HepG2 (cell line): ENCODE data around the gene OCLN. TPM values are rescaled to one million over a fixed set of nuclear protein-coding genes. Genes with fewer than 3 reads are reported as not detected.

ENCODE experiments used
- ASH2L ChIP-seq: fragments of 300-600, 200-600 bp; sonication (generic); IDR thresholded peaks from 2 replicates; pipeline ENCODE4 v1.7.0; 2017; ENCODE audit warnings: low read depth, mild to moderate bottlenecking, moderate library complexity, mixed read lengths, low read length; ENCODE audit not compliant: insufficient read length
- BCL6 ChIP-seq: IDR thresholded peaks from 2 replicates; pipeline ENCODE4 v1.6.1; 2016; ENCODE audit warnings: missing genetic modification reagents, missing compliant biosample characterization
- CEBPB ChIP-seq: IDR thresholded peaks from 2 replicates; pipeline ENCODE4 v1.6.1; 2011; ENCODE audit warnings: low read depth, low read length, improper control_type of control experiment, borderline replicate concordance
- DPF2 ChIP-seq: sonication (generic); formaldehyde crosslinking; IDR thresholded peaks from 2 replicates; pipeline ENCODE4 v1.4.0; 2020; ENCODE audit warnings: mild to moderate bottlenecking, low read depth, missing genetic modification reagents, borderline replicate concordance
- EP300 ChIP-seq, 3 experiments: sonication (generic) in 1 of 3; formaldehyde crosslinking in 1 of 3; IDR thresholded peaks; 2 replicates each; pipeline versions ENCODE4 v1.5.1 to v1.6.1; 2011 to 2020; ENCODE audit warnings: low read depth in 2 of 3, low read length in 2 of 3, borderline replicate concordance in 1 of 3, improper control_type of control experiment in 1 of 3, mild to moderate bottlenecking in 1 of 3, missing genetic modification reagents in 1 of 3, moderate library complexity in 1 of 3
- ETV6 ChIP-seq: sonication (generic); formaldehyde crosslinking; conservative IDR thresholded peaks from 2 replicates; pipeline ENCODE4 v1.4.0; 2020; ENCODE audit warnings: missing genetic modification reagents
- GATA4 ChIP-seq: sonication (generic); IDR thresholded peaks from 2 replicates; pipeline ENCODE4 v1.6.1; 2016; ENCODE audit warnings: antibody characterized with exemption, low read depth, borderline replicate concordance
- GATAD2A ChIP-seq: IDR thresholded peaks from 2 replicates; pipeline ENCODE4 v1.6.1; 2016
- IKZF4 ChIP-seq: sonication (generic); formaldehyde crosslinking; IDR thresholded peaks from 2 replicates; pipeline ENCODE4 v1.5.1; 2020; ENCODE audit warnings: borderline replicate concordance, mild to moderate bottlenecking, low read depth, missing genetic modification reagents; ENCODE audit errors: not compliant biosample characterization
- MIER3 ChIP-seq: IDR thresholded peaks from 2 replicates; pipeline ENCODE4 v1.6.1; 2016; ENCODE audit warnings: missing compliant biosample characterization, borderline replicate concordance
- MIXL1 ChIP-seq: IDR thresholded peaks from 2 replicates; pipeline ENCODE4 v1.6.1; 2016
- NCOA2 ChIP-seq: sonication (generic); formaldehyde crosslinking; IDR thresholded peaks from 2 replicates; pipeline ENCODE4 v1.8.0; 2022; ENCODE audit warnings: inconsistent platforms
- NCOR1 ChIP-seq: fragments of 200-600 bp; sonication (generic); IDR thresholded peaks from 2 replicates; pipeline ENCODE4 v1.7.0; 2017; ENCODE audit warnings: antibody characterized with exemption, low read length, borderline replicate concordance
- PHF21A ChIP-seq: sonication (generic); formaldehyde crosslinking; IDR thresholded peaks from 2 replicates; pipeline ENCODE4 v1.5.0; 2020; ENCODE audit warnings: mild to moderate bottlenecking, missing genetic modification reagents
- PPARG ChIP-seq: conservative IDR thresholded peaks from 2 replicates; pipeline ENCODE4 v1.6.1; 2016; ENCODE audit warnings: missing biosample characterization, missing genetic modification reagents
- RFX1 ChIP-seq: fragments of 450-650 bp; IDR thresholded peaks from 2 replicates; pipeline ENCODE4 v1.6.1; 2017
- RXRB ChIP-seq: IDR thresholded peaks from 2 replicates; pipeline ENCODE4 v1.6.1; 2016; ENCODE audit warnings: borderline replicate concordance, missing genetic modification reagents, missing compliant biosample characterization
- SALL1 ChIP-seq: sonication (generic); formaldehyde crosslinking; IDR thresholded peaks from 2 replicates; pipeline ENCODE4 v1.8.0; 2022; ENCODE audit warnings: mild to moderate bottlenecking, missing genetic modification reagents
- XBP1 ChIP-seq: sonication (generic); formaldehyde crosslinking; IDR thresholded peaks from 2 replicates; pipeline ENCODE4 v1.5.0; 2020; ENCODE audit warnings: missing genetic modification reagents
- ZNF331 ChIP-seq: sonication (generic); formaldehyde crosslinking; IDR thresholded peaks from 2 replicates; pipeline ENCODE4 v1.4.0; 2020; ENCODE audit warnings: missing genetic modification reagents
- ZNF460 ChIP-seq: sonication (generic); formaldehyde crosslinking; IDR thresholded peaks from 2 replicates; pipeline ENCODE4 v1.5.1; 2020; ENCODE audit warnings: missing genetic modification reagents, mild to moderate bottlenecking, borderline replicate concordance
- ZNF512 ChIP-seq: sonication (generic); formaldehyde crosslinking; IDR thresholded peaks from 2 replicates; pipeline ENCODE4 v1.4.0; 2020; ENCODE audit warnings: mild to moderate bottlenecking, missing genetic modification reagents
- polyA plus RNA-seq, 8 experiments: library from polyadenylated mRNA; depleted of rRNA in 3 of 8; stranded (reverse) in 7 of 8; unstranded in 1 of 8; fragments of >200 nt; fragmentation: Illumina TruSeq in 4 of 8; extraction: Trizol in 4 of 8; gene quantifications; 2 replicates each; pipeline versions ENCODE4 v1.2.1 to v1.2.3, GENCODE V29; 2011 to 2016; ENCODE audit warnings: low read depth in 4 of 8, missing spikeins in 1 of 8, mixed read lengths in 1 of 8; ENCODE audit not compliant: insufficient read depth in 1 of 8
- total RNA-seq, 5 experiments: library from RNA; depleted of rRNA; stranded (reverse); fragments of >200 nt; fragmentation: Illumina TruSeq; extraction: Trizol; gene quantifications; 2 replicates each; pipeline ENCODE4 v1.2.3, GENCODE V29; 2016; ENCODE audit warnings: low read depth in 1 of 5
- TF ChIP-seq, protein P1 (sequence below): sonication (generic); formaldehyde crosslinking; IDR thresholded peaks from 2 replicates; pipeline ENCODE4 v1.4.0; 2020; ENCODE audit warnings: missing genetic modification reagents

The OCLN gene
- total and polyA plus RNA-seq, 2 of the 13 experiments (the other 11 are each of a cell fraction or from before 2014, with no cell fraction given), result 24.1 to 34.8 TPM

DNA sequence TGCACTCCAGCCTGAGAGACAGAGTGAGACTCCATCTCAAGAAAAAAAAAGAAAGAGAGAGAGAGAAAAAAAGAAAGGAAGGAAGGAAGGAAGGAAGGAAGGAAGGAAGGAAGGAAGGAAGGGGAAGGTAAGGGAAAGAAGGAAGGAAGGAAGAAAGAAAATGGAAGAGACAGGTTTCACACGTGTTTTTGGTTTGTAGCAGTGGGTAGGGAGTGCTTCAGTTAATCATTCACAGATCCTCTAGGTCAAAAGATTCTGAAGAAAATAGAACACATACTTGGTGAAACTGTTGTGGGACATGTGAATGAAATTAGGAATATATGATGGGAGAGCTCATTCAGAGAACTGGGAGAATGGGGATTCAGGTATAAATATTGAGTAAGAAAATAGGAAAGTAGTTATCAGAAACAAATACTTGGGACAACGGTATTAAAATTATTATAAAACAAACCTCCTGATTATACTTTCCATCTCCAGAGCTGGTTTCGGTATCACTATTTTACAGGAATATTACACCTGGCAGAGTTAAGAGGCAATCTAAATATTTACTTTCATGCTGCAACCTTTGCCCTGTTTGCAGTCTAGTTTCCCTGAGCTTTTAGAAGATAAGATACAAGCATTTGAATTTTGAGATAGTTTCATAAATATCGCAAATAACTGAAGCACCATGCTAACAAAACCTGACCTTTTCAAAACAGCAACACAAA lies 40.5 kb upstream of the OCLN start (continued):
- TF ChIP-seq ASH2L (peak; percentile 74), NCOA2 (CRISPR knock-in tag) (peak; percentile 87), ZNF512 (peak; percentile 88; the same call in 1 of the 2 replicates), NCOR1 (peak; percentile 51; the same call in 1 of the 2 replicates), SALL1 (no peak), ZNF331 (CRISPR knock-in tag) (0 out of 2 replicates have a peak, but pooled peaks have one; percentile 15), GATAD2A (CRISPR knock-in tag) (peak; percentile 82), GATA4 (peak; percentile 75; the same call in 1 of the 2 replicates), EP300 (IDR thresholded peaks at IDR 0.05; ENCODE audit: low read depth in 2 of 2, low read length in 2 of 2) (peak in 1 of 2 experiments; percentile 93; a peak in 2 of 4 replicates), EP300 (CRISPR knock-in tag; IDR thresholded peaks at IDR 0.05; ENCODE audit: borderline replicate concordance) (no peak; the same call in 1 of the 2 replicates), RXRB (CRISPR knock-in tag) (peak; percentile 77; the same call in 1 of the 2 replicates), CEBPB (peak; percentile 37; the same call in 1 of the 2 replicates), IKZF4 (no peak), ZNF460 (CRISPR knock-in tag) (no peak), XBP1 (CRISPR knock-in tag) (no peak), PPARG (CRISPR knock-in tag) (peak; percentile 91), BCL6 (CRISPR knock-in tag) (peak; percentile 77), PHF21A (CRISPR knock-in tag) (peak; percentile 18; the same call in 1 of the 2 replicates), MIER3 (CRISPR knock-in tag) (peak; percentile 50; the same call in 1 of the 2 replicates), ETV6 (no peak), DPF2 (CRISPR knock-in tag) (peak; percentile 24; the same call in 1 of the 2 replicates), MIXL1 (CRISPR knock-in tag) (peak; percentile 75), RFX1 (no peak)
- TF ChIP-seq, protein P1, sequence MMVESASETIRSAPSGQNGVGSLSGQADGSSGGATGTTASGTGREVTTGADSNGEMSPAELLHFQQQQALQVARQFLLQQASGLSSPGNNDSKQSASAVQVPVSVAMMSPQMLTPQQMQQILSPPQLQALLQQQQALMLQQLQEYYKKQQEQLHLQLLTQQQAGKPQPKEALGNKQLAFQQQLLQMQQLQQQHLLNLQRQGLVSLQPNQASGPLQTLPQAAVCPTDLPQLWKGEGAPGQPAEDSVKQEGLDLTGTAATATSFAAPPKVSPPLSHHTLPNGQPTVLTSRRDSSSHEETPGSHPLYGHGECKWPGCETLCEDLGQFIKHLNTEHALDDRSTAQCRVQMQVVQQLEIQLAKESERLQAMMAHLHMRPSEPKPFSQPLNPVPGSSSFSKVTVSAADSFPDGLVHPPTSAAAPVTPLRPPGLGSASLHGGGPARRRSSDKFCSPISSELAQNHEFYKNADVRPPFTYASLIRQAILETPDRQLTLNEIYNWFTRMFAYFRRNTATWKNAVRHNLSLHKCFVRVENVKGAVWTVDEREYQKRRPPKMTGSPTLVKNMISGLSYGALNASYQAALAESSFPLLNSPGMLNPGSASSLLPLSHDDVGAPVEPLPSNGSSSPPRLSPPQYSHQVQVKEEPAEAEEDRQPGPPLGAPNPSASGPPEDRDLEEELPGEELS (CRISPR knock-in tag), result peak; percentile 72
